ENCODE data around the gene SEZ6L. TPM values are rescaled to one million over a fixed set of nuclear protein-coding genes. Genes with fewer than 3 reads are reported as not detected.

The SEZ6L gene
- total and polyA plus RNA-seq, 10 of the 15 experiments (the other 5 are each of a cell fraction or from before 2014, with no cell fraction given), result not detected

- no peak overlapping the region for H3K4me3 ChIP-seq
- DNase-seq (ENCODE audit: low read depth, low spot score), result no peak
- H3K36me3 ChIP-seq (ENCODE audit: control insufficient read depth in 2 of 2, insufficient read depth in 2 of 2, low read length in 1 of 2), result no peaks in the 10 kb centered on the region
- WGBS (ENCODE audit: insufficient coverage, insufficient replicate concordance, low lambda C conversion rate, missing lambda C conversion rate), result 30% methylated on average over 5 of the region's 5 CpGs
- no peaks in the 10 kb centered on the region for H3K4me1 ChIP-seq (ENCODE audit: control insufficient read depth, insufficient read depth, low read length)
- H4K20me1 ChIP-seq (ENCODE audit: control insufficient read depth, insufficient read depth), result no peaks in the 10 kb centered on the region
- ATAC-seq, result no peak
- no peak overlapping the region for H2AFZ ChIP-seq (ENCODE audit: control insufficient read depth, low read depth, low read length)
- H3K27ac ChIP-seq (ENCODE audit: control insufficient read depth, insufficient read depth), result no peak overlapping the region
- in situ Hi-C loops (cut with MboI) (no loop called here), intact Hi-C loops (cut with micrococcal nuclease; ENCODE audit: unreplicated experiment) (no loop called here)
- H3K9me3 ChIP-seq (replicated peaks; ENCODE audit: control insufficient read depth, insufficient read depth, low read length), result no peaks in the 10 kb centered on the region
- H3K79me2 ChIP-seq (ENCODE audit: control insufficient read depth, insufficient read depth, low read length), result no peaks in the 10 kb centered on the region
- TF ChIP-seq MEF2A (IDR thresholded peaks at IDR 0.05; ENCODE audit: insufficient read depth, low read depth, low read length) (no peak), EED (IDR thresholded peaks at IDR 0.05; ENCODE audit: low read depth) (no peak), STAT3 (IDR thresholded peaks at IDR 0.05; ENCODE audit: low read depth, low read length) (no peak), NBN (IDR thresholded peaks at IDR 0.05) (no peak), IKZF1 (conservative IDR thresholded peaks at IDR 0.05) (no peak), ZNF384 (IDR thresholded peaks at IDR 0.05; ENCODE audit: borderline replicate concordance, low read depth, low read length) (no peak), MLLT1 (IDR thresholded peaks at IDR 0.05) (no peak), RELB (IDR thresholded peaks at IDR 0.05; ENCODE audit: low read depth) (no peak), MTA2 (IDR thresholded peaks at IDR 0.05; ENCODE audit: low read depth) (no peak), ESRRA (IDR thresholded peaks at IDR 0.05; ENCODE audit: low read length) (no peak), HDAC2 (IDR thresholded peaks at IDR 0.05) (no peak), E4F1 (IDR thresholded peaks at IDR 0.05; ENCODE audit: borderline replicate concordance, partially characterized antibody) (no peak)
- SMC1A ChIA-PET (ENCODE audit: uncharacterized antibody, unreplicated experiment), result no interaction called here
- no peak for FAIRE-seq
- POLR2A ChIA-PET, result no interaction called here
- CTCF ChIA-PET, result interaction anchor here (0.9 kb wide), 1 partner anchor 420 kb away, joined by 4 read pairs; no protein-coding TSS in a partner anchor
- H3K9ac ChIP-seq (ENCODE audit: control insufficient read depth, insufficient read depth, low read length), result no peak overlapping the region
- peaks cover 2% of the 10 kb centered on the region in 2 experiments; a peak in 2 of 4 replicates for H3K27me3 ChIP-seq (replicated peaks in 1 of 2; ENCODE audit: control insufficient read depth in 2 of 2, insufficient read depth in 2 of 2, low read length in 1 of 2)
- RAD21 ChIA-PET (ENCODE audit: unreplicated experiment), result no interaction called here
- no TSS peak for BruUV-seq (replicated peaks)
- no peak overlapping the region for H3K4me2 ChIP-seq (ENCODE audit: control insufficient read depth, insufficient read depth)
Observed at GRCh38 chr22:26323013-26323412, 153.8 kb downstream of the SEZ6L start.
